ENCODE measurements around the gene REPS2. TPM values are rescaled to one million over a fixed set of nuclear protein-coding genes. Genes with fewer than 3 reads are reported as not detected.

The REPS2 gene
- 10 to 100 TPM in 1 of 4 donors, 1 to 10 TPM in 3; 2.9 to 10.8 (median 6.7) TPM for total RNA-seq

- TF ChIP-seq POLR2A (IDR thresholded peaks at IDR 0.05) (no peak), CTCF (IDR thresholded peaks at IDR 0.05) (no peak)
- intact Hi-C loops (cut with DNase I; ENCODE audit: low total_unique reads), result no loop called here
Measured at GRCh38 chrX:16946361-16946964, at the start of gene REPS2. REPS2 (plus strand) TSS chrX:16946658; CDS start chrX:16946862, 204 bp downstream.

GRCh38 chrX:16897445-16897844 lies 49.0 kb upstream of the REPS2 start:
- intact Hi-C loops (cut with DNase I; ENCODE audit: low total_unique reads), result no loop called here
- TF ChIP-seq POLR2A (IDR thresholded peaks at IDR 0.05) (no peak), CTCF (IDR thresholded peaks at IDR 0.05) (no peak)
- DNase-seq (ENCODE audit: low spot score in 2 of 2), result no peak
- H3K4me3 ChIP-seq (ENCODE audit: low read depth, poor library complexity, severe bottlenecking), result no peak overlapping the region
- WGBS, 2 donors, result 67 to 100% methylated on average over 1 of the region's 2 CpGs

More at GRCh38 chrX:16946361-16946964, at the start of gene REPS2:
- peak; percentile 72 to 94 for DNase-seq (ENCODE audit: low spot score in 2 of 2)
- 31% methylated on average over 27 of the region's 71 CpGs; no CpG with 5 or more reads in 1 of the 2 donors for WGBS, 2 donors
- H3K4me3 ChIP-seq (ENCODE audit: low read depth, poor library complexity, severe bottlenecking), result no peak within 1 kb of the TSS

- DNase-seq (ENCODE audit: low spot score in 2 of 2), result no peak
- 81 to 83% methylated on average over 8 of the region's 8 CpGs for WGBS, 2 donors
- H3K4me3 ChIP-seq (ENCODE audit: low read depth, poor library complexity, severe bottlenecking), result no peak overlapping the region
- intact Hi-C loops (cut with DNase I; ENCODE audit: low total_unique reads), result no loop called here
- TF ChIP-seq CTCF (IDR thresholded peaks at IDR 0.05) (no peak), POLR2A (IDR thresholded peaks at IDR 0.05) (no peak)
Measured at GRCh38 chrX:16903274-16904022, 43.0 kb upstream of the REPS2 start.

GRCh38 chrX:16910376-16910775 lies 36.1 kb upstream of the REPS2 start:
- intact Hi-C loops (cut with DNase I; ENCODE audit: low total_unique reads), result no loop called here
- no peak for TF ChIP-seq CTCF (IDR thresholded peaks at IDR 0.05)
- no peak for TF ChIP-seq POLR2A (IDR thresholded peaks at IDR 0.05)
- 65 to 95% methylated on average over 1 of the region's 1 CpG for WGBS, 2 donors
- no peak for DNase-seq (ENCODE audit: low spot score in 2 of 2)
- no peak overlapping the region for H3K4me3 ChIP-seq (ENCODE audit: low read depth, poor library complexity, severe bottlenecking)

GRCh38 chrX:16914058-16914457 lies 32.4 kb upstream of the REPS2 start:
- intact Hi-C loops (cut with DNase I; ENCODE audit: low total_unique reads), result no loop called here
- peak in 1 of 2 donors; percentile 14 for DNase-seq (ENCODE audit: low spot score in 2 of 2)
- WGBS, 2 donors, result 74 to 80% methylated on average over 3 of the region's 3 CpGs
- TF ChIP-seq POLR2A (IDR thresholded peaks at IDR 0.05), result no peak
- no peak for TF ChIP-seq CTCF (IDR thresholded peaks at IDR 0.05)
- no peak overlapping the region for H3K4me3 ChIP-seq (ENCODE audit: low read depth, poor library complexity, severe bottlenecking)
